ENCODE results near the gene CCDC188.
"Not testable (repeated sequence)": the region's sequence is repeated elsewhere in the genome, so short reads cannot be mapped to it uniquely, and the experiment has no call there.

Gene CCDC188

DNA sequence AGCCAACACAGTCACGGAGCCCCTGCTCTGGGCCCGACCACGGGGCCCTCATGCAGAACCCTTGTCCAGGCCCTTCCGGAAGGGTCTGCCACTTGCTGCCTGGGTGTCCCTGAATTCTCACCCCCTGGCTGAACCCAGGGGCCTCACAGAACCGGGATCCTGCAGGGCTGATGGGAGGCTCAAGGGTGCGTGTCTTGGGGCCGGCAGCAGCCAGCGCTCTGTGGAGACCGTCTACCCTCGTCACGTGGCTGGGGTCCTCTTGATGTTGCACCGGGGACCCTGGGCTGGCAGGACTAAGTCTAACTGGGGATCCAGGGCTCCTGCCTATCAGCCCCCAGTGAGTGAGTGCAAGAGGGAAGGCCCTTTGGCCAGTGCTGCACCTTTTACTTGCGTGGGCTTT lies 19.3 kb upstream of the CCDC188 start:
- ATAC-seq (no peak), DNase-seq (no peak)

- ATAC-seq (no peak), DNase-seq (no peak)
Observed at GRCh38 chr22:20169253-20169822, 18.5 kb upstream of the CCDC188 start.

DNA sequence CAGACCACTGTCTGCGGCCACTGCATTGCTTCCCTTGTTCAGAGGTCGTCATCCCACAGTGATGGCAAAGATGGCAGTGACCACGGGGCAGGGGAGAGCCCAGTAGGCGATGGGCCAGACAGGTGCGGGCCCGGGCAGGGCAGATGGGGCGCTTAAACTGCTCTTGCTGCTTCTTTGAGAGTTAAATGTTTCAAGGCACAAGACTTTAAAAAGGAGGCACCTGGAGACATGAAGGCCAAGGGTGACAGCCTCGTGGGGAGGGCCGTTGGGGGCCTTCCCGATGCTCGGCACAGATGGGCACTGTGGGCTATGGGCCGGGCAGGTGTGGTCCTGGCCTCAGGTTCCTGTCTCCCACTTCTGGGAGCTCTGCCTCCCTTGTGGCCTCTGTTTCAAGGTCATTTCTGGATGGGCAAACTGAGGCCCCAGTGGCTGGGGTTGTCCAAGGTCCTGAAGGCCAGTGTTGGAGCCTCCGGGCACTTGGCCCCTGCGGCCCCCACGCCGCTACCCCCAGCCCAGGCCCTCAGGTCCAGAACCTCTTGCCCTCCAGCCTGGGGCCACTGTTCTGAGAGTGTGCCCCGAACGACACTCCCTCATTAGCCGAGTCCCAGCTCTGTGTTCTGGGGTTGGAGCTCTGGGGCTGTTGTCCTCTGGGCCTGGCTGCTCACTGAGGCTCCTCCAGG lies 16.9 kb upstream of the CCDC188 start:
- no peak for DNase-seq
- no peak for ATAC-seq

GRCh38 chr22:20166703-20167102 lies 15.8 kb upstream of the CCDC188 start:
- no peak for ATAC-seq
- DNase-seq, result no peak

DNA sequence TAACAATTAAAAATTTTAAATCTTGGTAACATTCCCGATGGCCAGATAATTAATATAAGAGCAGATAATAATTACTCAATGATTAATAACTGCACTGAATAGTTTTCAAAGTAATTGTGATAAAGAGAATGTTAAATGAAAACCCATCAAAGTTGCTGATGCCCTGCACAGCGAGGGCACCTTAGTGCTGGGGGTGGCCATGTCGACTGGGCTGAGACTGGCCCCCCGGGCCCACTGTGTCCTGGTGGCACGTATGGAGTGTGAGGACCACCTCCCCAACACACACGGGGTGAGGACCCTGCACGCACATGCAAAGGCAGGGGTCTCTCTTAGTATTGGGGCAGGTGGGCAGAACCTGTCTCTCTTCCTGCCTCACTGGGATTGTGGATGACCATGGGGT lies 15.1 kb upstream of the CCDC188 start:
- no peak for ATAC-seq
- no peak for DNase-seq

DNA sequence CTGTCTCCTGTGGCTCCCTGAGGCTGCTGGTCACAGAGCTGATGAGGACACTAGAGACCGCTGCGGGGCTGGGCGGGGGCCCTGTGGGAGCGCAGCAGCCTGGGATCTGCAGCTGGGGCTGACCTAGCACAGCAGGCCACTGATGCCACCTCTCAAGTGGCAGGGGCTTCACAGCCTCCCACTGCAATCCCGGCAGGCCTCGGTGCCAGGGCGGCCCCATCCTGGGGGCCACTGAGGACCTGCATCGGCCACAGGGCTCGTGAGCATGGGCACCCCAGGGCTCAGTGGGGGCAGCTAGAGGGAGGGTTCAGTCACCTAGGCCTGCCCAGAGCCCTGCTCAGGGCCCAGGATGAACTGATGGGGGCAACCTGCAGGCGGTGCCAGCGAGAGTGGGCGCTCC lies 14.6 kb upstream of the CCDC188 start:
- ATAC-seq, result no peak
- no peak for DNase-seq

DNA sequence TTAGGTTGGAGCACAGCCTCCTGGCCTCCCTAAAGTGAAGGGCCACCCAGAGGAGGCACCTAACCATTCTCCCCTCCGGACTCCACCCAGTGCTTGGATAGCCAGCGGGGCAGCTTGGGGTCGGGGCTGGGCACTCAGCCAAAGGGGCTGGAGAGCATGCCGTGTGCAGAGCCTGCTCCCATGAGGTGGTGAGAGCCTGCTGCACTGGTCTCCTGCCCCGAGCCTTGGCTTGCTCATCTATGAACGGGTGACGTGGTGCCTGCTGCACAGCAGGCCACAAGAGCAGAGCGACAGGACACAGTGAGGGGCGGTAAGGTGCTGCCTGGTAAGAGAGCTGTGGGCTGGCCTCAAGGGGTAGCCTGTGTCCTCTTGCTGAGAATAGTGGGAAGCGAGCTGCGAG lies 14.0 kb upstream of the CCDC188 start:
- DNase-seq (no peak), ATAC-seq (no peak)

- DNase-seq (no peak), ATAC-seq (no peak)
Observed at GRCh38 chr22:20160041-20160440, 9.2 kb upstream of the CCDC188 start.

DNA sequence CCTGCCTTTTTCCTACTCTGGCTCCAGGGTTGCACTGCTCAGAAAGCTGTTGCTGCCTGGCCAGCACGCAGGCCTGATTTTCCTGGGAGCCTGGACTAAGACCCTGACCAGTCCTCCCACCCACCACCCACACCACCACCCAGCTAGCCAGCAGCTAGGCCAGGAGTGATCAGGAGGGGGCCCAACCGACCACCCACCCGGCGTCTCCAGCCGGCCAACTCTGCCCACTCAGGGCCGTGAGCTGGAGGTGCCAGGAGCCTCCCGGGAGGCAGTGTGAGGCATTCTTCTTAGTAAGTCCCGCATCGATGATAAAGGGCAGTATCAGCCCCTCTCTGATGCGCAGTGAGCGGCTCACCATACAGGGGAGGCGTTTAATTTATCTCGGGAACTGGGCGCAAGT lies 8.7 kb upstream of the CCDC188 start:
- not testable (repeated sequence) for ATAC-seq, DNase-seq

- no peak for DNase-seq
- ATAC-seq, result no peak
Observed at GRCh38 chr22:20159076-20159475, 8.2 kb upstream of the CCDC188 start.

GRCh38 chr22:20158391-20159036 lies 7.7 kb upstream of the CCDC188 start:
- ATAC-seq (no peak), DNase-seq (no peak)

GRCh38 chr22:20157430-20158183 lies 6.8 kb upstream of the CCDC188 start:
- ATAC-seq, result no peak
- DNase-seq, result no peak

GRCh38 chr22:20156611-20157429 lies 6.0 kb upstream of the CCDC188 start:
- DNase-seq (peak; percentile 90), ATAC-seq (peak; percentile 79)

GRCh38 chr22:20156042-20156389 lies 5.2 kb upstream of the CCDC188 start:
- ATAC-seq (no peak), DNase-seq (no peak)

GRCh38 chr22:20155330-20156041 lies 4.6 kb upstream of the CCDC188 start:
- ATAC-seq, result no peak
- no peak for DNase-seq

DNA sequence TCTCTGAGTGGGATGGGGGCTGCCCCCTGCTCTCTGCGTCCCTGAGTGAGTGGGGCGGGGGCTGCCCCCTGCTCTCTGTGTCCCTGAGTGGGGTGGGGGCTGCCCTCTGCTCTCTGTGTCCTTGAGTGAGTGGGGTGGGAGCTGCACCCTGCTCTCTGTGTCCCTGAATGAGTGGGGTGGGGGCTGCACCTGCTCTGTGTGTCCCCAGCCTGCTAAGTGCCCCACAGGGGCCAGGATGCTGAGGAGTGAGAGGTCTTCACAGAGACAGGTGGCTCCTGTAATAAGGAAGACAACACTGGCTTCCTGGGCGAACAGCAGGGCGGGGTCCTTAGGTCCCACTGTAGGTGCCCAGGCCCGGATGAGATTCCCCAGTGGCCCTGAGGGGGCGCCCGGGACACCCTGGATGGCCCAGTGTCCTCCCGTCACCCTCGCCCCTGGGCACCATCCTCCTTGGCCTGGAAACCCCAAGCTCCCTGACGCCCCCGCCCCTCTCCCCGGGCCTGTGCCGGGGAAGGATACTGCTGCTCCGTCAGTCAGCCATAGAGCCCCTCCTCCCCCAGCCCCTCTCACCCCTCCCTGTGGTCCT lies 3.8 kb upstream of the CCDC188 start:
- peak; percentile 11 for ATAC-seq
- no peak for DNase-seq

- ATAC-seq (no peak), DNase-seq (no peak)
Observed at GRCh38 chr22:20153945-20154344, 3.1 kb upstream of the CCDC188 start.

- DNase-seq (no peak), ATAC-seq (no peak)
Observed at GRCh38 chr22:20152464-20152890, 1.6 kb upstream of the CCDC188 start.

GRCh38 chr22:20151276-20151588 lies 377 bp upstream of the CCDC188 start:
- ATAC-seq (no peak), DNase-seq (no peak)

- DNase-seq (no peak), ATAC-seq (no peak)
Observed at GRCh38 chr22:20149257-20150250, 1.3 kb downstream of the CCDC188 start.
